Measurements from ENCODE around the gene LTB. TPM values are rescaled to one million over a fixed set of nuclear protein-coding genes. Genes with fewer than 3 reads are reported as not detected.
"Not testable (repeated sequence)": the region's sequence is repeated elsewhere in the genome, so short reads cannot be mapped to it uniquely, and the experiment has no call there.

The LTB gene
- total RNA-seq, 2 donors from 2014 or later: 3.4 to 5.7 TPM

DNA sequence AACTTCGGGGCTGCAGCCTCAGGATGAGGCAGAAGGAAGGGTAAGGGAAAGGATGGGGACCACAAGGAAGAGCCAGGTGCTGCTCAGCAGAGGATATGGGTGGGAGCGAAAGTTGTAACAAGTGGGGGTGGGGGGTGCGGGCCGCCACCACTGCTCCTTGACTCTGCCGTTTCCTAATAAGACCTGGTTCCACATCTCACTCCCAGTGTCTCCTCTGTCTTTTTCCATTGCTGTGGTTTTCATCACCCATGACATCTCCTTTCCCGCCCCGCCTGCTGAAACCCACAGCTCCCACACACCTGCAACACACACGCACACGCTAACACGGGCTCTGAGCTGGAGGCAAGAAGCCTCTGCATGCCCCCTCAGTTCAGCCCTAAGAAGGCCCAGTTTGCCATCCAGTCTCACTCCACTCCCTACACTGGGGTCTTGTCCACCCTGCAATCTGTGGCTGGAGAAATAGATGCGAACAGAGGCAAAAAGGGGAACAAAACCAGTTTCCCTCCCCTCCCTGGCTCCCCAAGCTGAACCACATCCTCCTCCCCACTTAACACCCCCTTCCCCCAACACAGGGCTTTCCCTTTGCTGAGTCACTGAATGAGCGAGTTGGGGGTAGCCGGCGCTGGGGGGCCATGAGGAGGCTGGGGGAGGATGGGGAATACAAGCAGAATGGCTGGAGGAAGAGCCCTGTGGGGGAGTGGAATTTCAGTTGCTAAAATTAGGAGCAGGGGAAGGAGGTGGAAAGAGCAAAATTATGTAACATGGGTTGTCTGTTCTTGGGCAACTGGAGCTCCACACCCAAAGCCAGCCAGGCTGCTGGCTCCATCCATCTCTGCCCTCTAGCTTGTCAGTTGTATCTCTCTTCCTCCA lies 23.4 kb downstream of the LTB start:
- Histone ChIP-seq H3K4me3 (no peak overlapping the region), H3K9ac (ENCODE audit: low read depth in 2 of 2, low read length in 2 of 2) (peak overlapping the region in 1 of 2 donors; percentile 44), H3K9me3 (no peaks in the 10 kb centered on the region), H3K36me3 (no peaks in the 10 kb centered on the region), H3K4me1 (no peaks in the 10 kb centered on the region), H3K27ac (peak overlapping the region; percentile 36), H3K27me3 (no peaks in the 10 kb centered on the region)
- TF ChIP-seq, protein P1, sequence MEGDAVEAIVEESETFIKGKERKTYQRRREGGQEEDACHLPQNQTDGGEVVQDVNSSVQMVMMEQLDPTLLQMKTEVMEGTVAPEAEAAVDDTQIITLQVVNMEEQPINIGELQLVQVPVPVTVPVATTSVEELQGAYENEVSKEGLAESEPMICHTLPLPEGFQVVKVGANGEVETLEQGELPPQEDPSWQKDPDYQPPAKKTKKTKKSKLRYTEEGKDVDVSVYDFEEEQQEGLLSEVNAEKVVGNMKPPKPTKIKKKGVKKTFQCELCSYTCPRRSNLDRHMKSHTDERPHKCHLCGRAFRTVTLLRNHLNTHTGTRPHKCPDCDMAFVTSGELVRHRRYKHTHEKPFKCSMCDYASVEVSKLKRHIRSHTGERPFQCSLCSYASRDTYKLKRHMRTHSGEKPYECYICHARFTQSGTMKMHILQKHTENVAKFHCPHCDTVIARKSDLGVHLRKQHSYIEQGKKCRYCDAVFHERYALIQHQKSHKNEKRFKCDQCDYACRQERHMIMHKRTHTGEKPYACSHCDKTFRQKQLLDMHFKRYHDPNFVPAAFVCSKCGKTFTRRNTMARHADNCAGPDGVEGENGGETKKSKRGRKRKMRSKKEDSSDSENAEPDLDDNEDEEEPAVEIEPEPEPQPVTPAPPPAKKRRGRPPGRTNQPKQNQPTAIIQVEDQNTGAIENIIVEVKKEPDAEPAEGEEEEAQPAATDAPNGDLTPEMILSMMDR (IDR thresholded peaks at IDR 0.05): no peak
- intact Hi-C loops (cut with DNase I): no loop called here
- no peak for DNase-seq

DNA sequence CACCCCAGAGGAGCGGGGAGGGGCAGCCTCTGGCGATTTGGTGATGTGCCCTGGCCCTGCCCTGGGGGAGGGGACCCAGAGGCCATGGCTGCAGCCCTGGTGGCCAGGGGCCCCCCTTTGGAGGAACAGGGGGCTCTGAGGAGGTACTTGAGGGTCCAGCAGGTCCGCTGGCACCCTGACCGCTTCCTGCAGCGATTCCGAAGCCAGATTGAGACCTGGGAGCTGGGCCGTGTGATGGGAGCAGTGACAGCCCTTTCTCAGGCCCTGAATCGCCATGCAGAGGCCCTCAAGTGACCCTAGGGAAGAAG lies 24.0 kb downstream of the LTB start:
- intact Hi-C loops (cut with DNase I): no loop called here
- no peak overlapping the region for H3K4me3 ChIP-seq
- TF ChIP-seq, protein P1 (IDR thresholded peaks at IDR 0.05): no peak
- H3K27ac ChIP-seq: peak overlapping the region; percentile 36
- no peak overlapping the region for H3K9ac ChIP-seq (ENCODE audit: low read depth in 2 of 2, low read length in 2 of 2)
- H3K36me3 ChIP-seq: no peaks in the 10 kb centered on the region
- no peaks in the 10 kb centered on the region for H3K4me1 ChIP-seq
- H3K9me3 ChIP-seq: no peaks in the 10 kb centered on the region
- H3K27me3 ChIP-seq: no peaks in the 10 kb centered on the region
- DNase-seq: no peak

DNA sequence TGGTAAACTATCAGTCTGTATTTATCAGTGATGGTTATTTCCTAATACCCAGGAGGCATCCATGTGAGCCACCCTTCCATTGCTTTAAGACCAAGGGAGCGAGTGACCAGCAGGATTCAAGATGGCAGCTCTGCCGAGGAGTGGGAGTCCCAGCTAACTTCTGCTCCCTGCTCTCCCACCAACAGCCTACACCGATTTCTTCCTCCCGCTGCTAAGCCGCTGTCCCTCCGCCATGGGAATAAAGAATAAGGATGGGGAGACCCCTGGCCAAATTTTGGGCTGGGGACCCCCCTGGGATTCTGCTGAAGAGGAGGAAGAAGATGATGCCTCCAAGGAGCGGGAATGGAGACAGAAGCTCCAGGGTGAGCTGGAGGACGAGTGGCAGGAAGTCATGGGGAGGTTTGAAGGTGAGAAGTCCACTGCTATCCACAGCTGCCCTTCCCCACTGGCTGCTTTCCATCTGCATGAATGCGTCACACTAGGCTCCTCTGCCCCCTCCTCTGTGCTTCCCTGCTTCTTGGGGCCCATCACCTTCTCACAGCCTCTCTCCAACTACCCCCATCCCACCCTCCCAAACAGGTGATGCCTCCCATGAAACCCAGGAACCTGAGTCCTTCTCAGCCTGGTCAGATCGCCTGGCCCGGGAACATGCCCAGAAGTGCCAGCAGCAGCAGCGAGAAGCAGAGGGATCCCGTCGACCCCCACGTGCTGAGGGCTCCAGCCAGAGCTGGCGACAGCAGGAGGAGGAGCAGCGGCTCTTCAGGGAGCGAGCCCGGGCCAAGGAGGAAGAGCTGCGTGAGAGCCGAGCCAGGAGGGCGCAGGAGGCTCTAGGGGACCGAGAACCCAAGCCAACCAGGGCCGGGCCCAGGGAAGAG lies 24.5 kb downstream of the LTB start:
- DNase-seq: no peak
- H3K4me3 ChIP-seq: no peak overlapping the region
- TF ChIP-seq, protein P1 (IDR thresholded peaks at IDR 0.05): no peak
- H3K27me3 ChIP-seq: no peaks in the 10 kb centered on the region
- H3K4me1 ChIP-seq: no peaks in the 10 kb centered on the region
- H3K27ac ChIP-seq: peak overlapping the region; percentile 36
- intact Hi-C loops (cut with DNase I): no loop called here
- H3K36me3 ChIP-seq: no peaks in the 10 kb centered on the region
- H3K9me3 ChIP-seq: no peaks in the 10 kb centered on the region
- H3K9ac ChIP-seq (ENCODE audit: low read depth in 2 of 2, low read length in 2 of 2): no peak overlapping the region

DNA sequence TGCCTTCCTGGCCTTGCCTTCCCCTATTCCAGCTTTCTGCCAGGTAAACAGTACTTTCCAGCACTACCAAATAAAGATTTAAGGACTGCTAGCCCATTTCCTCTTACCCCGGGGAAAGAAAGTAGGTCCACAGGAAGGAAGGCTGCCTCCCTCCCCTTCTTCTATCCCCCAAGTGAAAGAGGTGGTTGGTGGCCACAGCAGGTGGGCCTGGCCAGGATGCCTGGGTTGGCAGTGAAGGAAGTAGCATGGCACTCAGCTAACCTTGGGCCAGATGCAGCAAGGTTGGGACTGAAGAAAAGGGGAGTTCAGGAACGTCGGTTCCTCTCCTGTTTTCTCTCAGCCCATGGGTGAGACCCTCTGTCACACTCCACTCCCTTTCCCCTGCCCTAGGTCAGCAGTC lies 25.9 kb downstream of the LTB start:
- no peaks in the 10 kb centered on the region for H3K4me1 ChIP-seq
- no peak overlapping the region for H3K27ac ChIP-seq
- TF ChIP-seq, protein P1 (IDR thresholded peaks at IDR 0.05): no peak
- intact Hi-C loops (cut with DNase I): no loop called here
- H3K4me3 ChIP-seq: no peak overlapping the region
- H3K9me3 ChIP-seq: no peaks in the 10 kb centered on the region
- no peak overlapping the region for H3K9ac ChIP-seq (ENCODE audit: low read depth in 2 of 2, low read length in 2 of 2)
- H3K36me3 ChIP-seq: no peaks in the 10 kb centered on the region
- no peak for DNase-seq
- H3K27me3 ChIP-seq: no peaks in the 10 kb centered on the region

DNA sequence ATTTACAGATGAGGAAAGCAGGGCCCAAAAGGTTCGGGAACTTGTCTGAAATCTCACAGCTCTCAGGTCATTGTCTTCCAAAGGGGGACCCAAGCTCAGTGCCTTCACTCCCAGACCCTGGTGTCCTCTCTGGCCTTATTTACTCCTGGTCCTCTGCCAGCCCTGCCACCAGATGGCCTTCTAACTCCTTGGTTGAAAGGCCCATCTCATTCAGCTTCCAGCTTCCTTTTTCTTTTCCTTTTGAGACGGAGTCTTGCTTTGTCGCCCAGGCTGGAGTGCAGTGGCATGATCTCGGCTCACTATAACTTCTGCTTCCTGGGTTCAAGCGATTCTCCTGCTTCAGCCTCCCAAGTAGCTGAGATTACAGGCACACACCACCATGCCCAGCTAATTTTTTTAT lies 30.9 kb downstream of the LTB start:
- H3K27me3 ChIP-seq; H3K4me3 ChIP-seq; H3K9me3 ChIP-seq; H3K4me1 ChIP-seq; H3K36me3 ChIP-seq; intact Hi-C loops (cut with DNase I); H3K27ac ChIP-seq; H3K9ac ChIP-seq (ENCODE audit: low read depth in 2 of 2, low read length in 2 of 2): not testable (repeated sequence)
- peak; percentile 59 for DNase-seq

DNA sequence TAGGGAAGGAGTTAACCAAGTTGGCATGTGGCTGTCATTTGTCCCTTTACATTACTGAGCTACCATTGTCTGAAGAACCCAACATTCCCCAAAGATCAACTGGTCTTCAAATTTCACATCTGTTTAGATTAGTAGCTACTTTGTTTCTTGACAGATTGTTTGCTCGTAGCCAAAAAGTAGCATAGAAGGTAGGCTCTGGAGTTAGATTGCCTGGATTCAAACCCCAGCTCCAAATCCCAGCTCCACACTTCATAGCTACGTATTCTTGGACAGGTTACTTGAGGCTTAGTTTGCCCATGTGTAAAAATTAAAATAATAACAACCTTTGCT lies 33.7 kb downstream of the LTB start:
- H3K9me3 ChIP-seq: no peaks in the 10 kb centered on the region
- H3K27ac ChIP-seq: no peak overlapping the region
- H3K9ac ChIP-seq (ENCODE audit: low read depth in 2 of 2, low read length in 2 of 2): no peak overlapping the region
- intact Hi-C loops (cut with DNase I): loop anchor here (10.0 kb wide), 1 partner anchor 54 kb away; the partner anchor contains the start of gene MICB
- no peaks in the 10 kb centered on the region for H3K27me3 ChIP-seq
- H3K4me1 ChIP-seq: peaks cover 8% of the 10 kb centered on the region
- no peak overlapping the region for H3K4me3 ChIP-seq
- TF ChIP-seq, protein P1 (IDR thresholded peaks at IDR 0.05): no peak
- no peaks in the 10 kb centered on the region for H3K36me3 ChIP-seq
- no peak for DNase-seq
